HG02571 (cell line): ENCODE data around the gene MIB1.

ENCODE experiments used
- ATAC-seq: cut with Tn5 transposase; IDR thresholded peaks from one replicate; pipeline ENCODE4 v1.9.1; 2021; ENCODE audit warnings: mild to moderate bottlenecking, moderate library complexity; ENCODE audit not compliant: unreplicated experiment

The MIB1 gene

DNA sequence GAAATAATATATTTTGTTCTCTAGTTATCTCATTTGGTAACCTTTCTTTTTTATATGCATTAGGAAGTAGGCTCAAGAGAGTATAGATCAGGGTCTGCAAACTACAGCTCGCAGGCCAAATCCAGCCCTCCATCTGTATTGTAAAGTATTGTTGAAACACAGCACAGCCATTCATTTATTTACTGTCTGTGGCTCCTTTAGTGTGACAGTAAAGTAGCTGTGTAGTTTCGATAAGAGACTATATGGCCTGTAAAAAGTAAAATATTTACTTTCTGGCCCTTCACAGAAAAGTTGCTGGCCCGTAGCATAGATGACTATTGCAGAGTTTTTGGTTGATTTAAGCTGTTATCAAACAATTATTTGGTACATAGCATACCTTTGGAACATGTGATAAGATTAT lies 67.6 kb downstream of the MIB1 start:
- ATAC-seq, result no peak

DNA sequence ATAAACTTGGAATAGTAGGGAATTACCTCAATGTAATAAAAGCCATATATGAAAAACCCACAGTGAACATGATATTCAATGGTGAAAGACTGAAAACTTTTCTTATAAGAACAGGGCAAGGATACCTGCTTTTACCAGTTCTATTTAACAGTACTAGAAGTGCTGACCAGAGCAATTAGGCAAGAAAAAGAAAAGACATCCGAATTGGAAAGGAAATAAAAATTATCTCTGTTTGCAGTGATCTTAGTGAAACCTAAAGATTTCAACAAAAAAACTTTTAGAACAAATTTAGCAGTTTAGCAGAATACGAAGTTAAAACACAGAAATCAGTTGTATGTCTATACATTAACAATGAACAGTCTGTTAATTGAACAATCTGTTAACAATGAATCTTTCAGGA lies 69.1 kb downstream of the MIB1 start:
- no peak for ATAC-seq

DNA sequence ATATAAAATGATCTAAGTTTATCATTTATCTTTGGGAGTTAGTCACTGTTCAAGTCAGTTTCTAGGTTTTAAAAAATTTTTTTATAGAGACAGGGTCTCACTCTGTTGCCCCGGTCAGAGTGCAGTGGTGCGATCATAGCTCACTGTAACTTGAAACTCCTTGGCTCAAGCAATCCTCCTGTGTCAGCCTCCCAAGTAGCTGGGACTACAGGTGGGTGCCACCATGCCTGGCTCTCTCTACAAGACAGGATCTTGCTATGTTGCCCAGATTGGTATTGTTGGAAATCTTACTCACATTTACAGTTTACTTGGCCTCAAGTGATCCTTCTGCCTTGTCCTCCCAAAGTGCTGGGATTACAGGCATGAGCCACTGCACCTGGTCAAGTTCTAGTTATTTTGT lies 74.5 kb downstream of the MIB1 start:
- no peak for ATAC-seq

DNA sequence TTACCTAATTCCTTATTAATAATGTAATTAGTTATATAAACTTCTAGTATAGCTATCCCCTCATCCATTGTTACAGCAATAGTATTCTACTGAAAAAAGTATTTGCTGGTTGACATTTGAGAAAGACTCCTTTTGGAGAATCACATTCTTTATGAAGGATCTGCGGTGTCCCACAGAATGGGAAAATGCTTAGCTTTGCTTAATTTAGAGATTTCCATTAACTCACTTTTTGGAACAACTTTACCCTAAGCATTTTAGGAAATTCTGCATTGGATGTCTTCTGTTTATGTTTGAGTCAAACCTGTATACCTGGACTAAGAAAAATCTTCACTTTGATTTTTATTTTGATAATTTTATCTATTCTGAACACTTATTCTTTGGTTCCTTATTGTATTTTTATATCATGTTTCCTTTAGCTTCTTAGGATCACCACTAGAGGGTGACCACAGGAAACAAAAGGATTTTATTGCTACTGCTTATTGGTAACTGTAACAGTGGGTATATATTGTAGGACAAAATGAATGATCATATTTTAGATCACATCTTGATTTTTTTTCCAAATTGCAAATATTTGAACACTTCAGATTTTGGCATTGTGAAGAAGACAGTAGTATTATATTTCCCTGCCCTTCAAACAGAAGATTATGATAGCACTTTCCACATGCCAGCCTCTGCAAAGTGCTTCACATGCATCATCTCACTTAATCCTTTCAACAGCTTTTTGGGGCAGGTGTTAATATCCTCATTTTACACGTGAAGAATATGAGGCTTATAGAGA lies 79.6 kb downstream of the MIB1 start:
- ATAC-seq, result no peak

DNA sequence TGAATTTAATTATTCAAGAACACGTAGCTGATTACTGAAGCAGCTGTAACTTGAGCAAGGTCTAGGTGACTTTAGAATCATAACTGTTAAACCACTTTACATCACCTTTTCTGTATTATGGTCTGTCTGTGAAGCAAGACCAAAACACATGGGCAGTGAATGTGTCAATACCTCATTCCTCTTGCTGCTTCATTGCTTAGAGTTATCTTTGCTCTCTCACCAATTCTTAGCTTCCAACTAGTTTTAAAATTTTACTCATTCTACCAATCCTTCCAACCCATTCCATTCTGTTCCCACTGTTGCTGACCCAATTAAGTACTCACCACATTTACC lies 80.2 kb downstream of the MIB1 start:
- no peak for ATAC-seq

DNA sequence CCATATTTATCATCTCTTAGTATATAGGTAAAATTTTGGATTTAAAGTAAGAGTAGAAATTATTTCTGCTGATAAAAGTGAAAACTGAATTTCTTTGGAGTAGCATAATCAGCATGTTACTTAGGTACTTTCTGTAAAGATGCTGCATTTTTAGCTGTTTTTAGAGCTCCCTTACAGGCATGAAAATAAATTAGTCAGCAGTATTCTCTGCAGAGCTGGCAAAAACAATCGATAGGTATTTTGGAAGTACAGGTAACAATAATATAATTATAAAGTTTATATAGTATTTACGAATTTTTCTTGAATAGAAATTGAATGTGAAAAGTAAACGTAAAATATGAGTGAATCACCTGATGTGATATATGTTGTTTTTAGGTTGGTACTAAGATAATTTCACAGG lies 83.3 kb downstream of the MIB1 start:
- ATAC-seq, result no peak

DNA sequence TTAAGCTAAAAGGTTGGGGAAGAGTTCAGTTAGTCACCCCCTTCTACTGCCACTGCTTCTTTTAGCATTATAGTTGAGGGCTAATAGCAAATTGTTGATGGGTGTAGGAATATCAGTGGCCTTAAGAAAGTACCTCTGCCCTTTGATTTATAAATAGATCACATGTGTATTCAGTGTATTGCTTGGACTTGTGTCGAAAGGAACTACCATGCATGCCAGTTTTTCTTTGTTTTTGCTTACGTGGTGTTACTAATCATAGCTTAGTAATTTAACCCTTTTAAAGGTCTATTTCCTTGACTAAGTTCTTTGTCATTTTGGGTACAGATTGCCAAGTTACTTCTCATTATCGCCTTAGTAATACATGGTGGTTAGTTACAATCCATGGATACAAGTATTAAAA lies 85.6 kb downstream of the MIB1 start:
- ATAC-seq, result no peak

DNA sequence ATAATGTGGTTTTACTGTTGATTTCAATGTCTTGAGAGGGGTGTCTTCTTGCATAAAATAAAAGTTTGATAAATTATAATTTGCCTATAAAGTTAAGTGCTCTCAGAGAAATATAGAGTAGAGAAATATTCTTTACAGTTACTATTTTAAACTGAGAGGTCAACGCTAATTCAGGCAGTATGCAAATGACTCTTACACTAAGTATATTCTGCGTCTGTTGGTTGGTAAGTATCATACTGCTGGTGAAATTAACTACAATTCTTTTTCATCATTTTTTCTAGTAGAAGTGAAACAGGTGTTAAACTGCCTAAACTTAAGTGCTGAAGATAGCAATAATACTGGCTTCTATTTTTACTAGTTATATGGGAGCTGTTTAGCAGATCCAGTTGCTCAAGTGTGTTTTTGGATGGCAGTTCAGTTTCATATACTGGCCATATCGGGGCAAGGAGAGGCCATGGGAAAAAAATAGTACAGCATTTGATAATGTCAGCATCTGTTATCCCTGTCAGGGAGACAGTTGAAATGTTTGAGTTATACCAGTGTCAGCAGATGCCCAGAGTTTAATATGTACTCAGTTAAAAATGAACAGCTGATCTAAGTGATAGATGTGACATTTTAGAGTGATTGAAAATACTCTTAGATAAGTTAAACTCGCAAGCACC lies 86.2 kb downstream of the MIB1 start:
- ATAC-seq, result no peak

DNA sequence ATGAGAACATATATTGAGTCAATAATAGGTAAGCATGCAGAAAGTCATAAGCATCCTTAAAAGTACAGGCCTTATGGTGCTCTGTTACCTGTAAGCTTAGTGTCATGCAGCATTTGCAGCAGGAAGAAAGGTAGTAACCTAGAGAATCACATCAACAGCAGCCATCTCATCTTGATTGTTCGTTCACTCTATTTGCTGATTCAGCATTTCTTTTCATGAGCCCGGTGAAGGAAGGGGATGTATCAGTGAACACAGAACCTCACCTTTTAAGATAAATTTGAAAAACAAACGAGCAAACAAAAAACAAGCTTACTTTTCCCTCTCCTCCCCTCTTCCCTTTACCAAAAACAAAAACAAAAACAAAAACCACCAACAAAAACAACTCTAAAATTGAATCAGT lies 89.9 kb downstream of the MIB1 start:
- ATAC-seq, result no peak

DNA sequence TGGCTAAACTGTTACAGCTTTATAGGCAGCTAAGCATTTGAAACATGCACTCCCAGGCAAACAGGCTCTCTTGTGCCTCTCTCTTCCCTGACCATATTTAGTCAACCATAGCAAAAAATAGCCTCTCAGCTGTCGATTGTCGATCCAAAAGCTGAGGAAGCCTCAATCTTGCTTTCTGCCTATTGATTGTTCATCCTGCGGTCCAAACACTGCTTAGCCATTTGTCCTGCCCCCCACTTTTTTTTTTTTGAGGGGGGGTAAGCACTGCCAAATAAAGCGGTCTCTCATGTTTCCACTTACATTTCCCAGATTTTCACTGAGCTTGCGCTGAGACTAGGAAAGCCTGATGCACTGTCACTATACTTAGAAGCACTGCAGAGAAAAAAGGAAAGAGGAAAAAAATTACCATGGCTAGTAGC lies 90.8 kb downstream of the MIB1 start:
- no peak for ATAC-seq

DNA sequence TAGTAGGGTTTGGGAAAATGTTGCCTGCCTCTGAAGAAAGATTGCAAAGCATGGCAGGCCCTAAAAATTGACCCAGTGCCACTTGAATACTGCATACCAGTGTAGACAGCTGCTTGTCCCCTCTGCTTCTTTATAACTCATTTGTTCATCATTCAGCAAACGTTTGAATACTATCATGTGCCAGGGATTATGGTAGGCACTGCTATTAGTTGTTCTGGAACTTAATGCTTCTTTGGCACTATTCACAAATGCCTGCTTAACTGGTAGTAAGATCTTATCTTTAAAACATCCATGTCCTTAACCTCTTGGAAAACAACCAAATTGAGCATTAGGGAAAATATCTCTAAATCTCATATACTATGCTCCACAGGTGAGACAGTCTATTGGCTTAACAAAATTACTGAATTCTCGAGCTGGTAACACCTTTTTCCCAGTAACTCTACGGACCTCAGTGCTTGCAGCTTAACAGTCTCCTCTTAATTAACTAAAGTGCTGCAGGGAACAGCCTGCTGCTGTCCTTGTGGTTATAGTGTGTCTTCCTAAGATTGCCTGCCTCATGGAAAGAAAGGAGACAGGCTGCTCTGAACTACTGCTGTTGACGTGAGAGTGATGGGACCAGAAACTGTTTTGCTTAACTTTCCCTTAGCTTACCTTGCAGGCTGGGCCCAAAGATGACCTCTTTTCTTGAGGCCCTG lies 93.2 kb downstream of the MIB1 start:
- no peak for ATAC-seq

DNA sequence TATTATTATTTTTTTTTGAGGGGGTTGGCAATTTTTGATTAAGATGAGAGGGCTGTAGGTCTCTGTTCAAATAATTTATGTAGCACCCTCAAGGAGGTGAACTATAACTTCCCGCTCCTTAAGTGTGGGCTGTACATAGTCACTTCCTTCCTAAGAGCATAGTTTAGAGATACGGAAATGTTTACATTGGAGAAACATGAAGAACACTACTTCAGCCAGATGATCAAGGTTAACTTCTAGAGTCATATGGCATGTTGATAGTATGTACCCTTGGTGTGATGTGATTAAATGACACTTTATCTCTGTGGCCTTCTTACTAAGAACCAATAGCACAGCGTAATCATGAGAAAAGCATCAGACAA lies 93.7 kb downstream of the MIB1 start:
- ATAC-seq, result no peak

DNA sequence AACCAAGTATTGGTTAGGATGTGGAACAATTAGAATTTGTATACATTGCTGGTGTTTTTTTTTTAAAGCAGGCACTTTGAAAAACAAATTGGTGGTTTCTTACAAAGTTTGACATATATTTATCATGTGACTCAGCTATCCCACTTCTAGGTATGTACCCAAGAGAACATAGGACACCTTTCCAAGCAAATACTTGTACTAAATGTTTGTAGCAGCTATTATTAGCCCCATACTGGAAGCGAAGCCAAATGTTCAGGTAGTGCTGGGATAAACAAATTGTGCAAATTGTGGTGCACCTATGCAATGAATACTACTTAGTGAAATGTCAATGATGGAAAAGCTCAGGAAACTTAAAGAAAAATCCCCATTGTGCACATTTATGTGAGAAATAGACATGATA lies 101.0 kb downstream of the MIB1 start:
- no peak for ATAC-seq

DNA sequence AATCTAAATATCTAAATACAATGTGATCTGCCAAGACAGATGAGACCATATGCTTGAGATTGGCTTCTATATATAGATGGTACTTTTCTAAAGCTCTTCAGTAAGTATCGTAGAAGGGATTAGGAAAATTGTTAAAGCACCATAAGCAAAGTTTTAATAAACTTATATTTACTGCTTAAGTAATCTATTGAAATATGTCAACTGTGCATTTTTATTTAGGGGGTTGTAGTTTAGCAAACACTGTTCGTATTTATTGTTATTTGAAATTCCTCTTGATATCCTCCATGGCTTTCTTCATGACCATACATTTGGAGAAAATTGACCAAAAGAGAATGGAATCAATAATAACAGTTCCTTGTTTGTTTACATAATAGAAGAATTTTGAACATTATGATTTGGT lies 102.7 kb downstream of the MIB1 start:
- no peak for ATAC-seq

DNA sequence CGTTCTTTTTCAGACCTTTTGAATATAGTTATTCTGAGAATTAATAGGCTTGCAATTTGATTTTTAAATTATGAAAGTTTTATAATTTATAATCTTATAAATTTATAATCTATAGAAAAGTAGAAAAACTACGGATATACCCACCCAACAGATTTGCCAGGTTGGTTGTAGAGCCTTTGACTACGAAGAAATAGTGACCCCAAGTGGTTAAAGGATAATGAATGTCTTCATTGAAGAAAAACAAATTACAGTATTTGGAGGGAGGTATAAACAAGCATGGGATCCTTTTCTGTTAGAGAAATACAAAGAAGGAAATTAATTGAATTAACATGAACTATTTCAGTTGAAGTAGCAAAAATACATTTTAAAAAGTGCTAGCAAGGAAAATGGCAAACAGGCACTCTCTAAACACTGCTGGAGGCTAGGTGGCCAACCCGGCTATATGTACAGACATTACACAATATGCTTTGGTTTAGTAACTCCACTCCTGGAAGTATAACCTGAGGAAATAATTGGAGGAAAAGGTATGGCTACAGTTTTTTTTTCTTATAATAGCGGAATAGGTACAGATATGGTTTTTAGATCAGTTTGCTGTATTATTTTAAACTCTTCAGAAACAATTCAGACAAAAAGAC lies 110.9 kb downstream of the MIB1 start:
- no peak for ATAC-seq

DNA sequence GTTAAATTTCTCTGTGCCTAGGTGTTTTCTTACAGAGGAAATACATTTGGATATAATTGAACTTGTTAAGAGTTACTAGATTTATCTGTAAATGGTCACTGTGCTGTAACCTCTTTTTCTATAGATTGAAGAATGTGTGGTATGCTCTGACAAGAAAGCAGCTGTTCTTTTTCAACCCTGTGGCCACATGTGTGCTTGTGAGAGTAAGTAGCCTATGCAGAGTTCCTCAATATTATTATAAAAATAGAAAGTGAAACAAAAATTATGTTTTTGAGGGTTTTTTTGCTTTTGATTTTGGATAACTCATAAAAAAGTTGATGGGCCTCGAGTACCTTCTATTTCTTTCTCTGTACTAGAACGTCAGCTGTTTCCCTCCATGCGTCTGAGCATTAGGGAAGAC lies 112.4 kb downstream of the MIB1 start:
- peak; percentile 75 for ATAC-seq

DNA sequence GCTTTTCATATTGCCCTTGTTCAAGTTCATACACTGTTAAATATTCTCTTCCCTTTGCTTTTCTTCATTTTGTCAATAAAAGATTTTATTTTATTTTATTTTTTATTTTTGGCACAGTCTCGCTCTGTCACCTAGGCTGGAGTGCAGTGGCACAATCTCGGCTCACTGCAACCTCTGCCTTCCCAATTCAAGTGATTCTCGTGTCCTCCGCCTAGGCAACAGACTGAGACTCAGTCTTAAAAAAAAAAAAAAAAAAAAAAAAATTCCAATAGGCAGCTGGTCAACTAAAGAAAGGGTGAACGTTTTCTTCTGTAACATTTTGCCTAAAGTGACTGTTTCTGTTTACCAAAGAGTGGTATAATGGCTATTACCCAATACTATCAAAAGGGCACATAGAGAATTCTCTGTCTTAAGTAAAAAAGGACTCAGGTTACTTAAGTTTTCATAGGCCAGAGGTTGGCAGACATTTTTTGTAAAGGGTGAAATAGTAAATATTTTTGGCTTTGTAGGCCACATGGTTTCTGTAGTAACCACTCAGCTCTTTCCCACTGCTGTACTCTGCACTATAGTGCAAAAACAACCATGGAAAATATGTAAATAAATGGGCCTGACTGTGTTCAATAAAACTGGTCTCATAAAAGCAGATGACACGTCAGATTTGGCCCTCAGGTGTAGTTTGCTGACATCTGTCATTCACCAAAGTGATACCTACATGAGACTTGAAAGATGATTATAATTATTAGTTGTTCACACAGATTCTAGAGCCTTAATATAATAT lies 113.4 kb downstream of the MIB1 start:
- ATAC-seq, result no peak

DNA sequence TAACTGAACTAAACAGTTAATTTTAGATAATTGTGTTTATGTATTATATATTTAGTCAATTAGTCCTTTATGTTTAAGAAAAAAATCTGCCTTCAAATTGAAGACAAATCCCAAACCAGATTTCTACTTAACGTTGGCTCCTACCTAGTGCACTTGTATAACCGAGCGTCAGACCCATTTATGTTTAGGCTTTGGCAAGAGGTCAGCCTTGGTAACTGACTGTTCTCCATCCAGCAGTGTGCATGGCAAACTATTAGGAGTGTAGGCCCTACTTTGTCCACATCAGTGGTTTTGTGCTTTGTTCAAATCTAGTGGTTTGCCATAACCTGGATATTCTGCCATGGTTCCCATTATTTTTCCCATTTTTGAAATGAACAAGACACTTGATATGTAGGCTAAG lies 114.8 kb downstream of the MIB1 start:
- ATAC-seq, result no peak

DNA sequence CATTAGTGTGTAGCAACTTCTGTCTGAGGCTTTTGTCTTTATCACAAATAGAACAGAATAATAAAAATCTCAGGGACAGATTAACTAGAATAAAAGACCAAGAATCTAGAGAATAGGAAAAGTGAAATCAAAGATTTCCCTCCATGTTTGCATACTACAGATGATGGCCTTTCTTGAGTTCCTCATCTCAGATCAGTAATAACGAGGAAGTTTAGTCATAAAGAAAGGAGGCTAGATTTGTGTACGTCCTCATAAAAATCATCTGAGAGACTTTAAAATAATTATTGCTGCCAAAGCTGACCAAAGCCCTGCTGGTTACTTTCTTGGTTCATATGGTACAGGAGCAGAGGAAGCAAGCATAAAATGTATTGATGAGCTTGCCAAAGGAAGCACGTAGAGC lies 117.3 kb downstream of the MIB1 start:
- ATAC-seq, result no peak

DNA sequence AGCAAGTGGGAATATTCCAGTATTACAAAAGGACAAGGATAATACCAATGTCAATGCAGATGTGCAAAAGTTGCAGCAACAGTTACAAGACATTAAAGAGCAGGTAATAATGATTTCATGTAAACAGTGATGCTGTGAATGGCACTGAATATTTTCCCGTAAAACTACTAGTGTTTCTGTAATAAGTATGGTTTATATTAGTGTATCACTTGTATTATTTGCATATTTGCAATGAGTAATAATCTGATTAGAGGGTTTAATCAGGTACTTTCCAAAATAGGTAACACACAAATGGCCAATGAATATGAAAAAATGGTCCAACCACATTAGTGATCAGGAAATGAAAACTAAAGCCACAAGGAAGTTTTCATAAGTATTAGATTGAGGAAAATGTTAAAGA lies 118.0 kb downstream of the MIB1 start:
- no peak for ATAC-seq

DNA sequence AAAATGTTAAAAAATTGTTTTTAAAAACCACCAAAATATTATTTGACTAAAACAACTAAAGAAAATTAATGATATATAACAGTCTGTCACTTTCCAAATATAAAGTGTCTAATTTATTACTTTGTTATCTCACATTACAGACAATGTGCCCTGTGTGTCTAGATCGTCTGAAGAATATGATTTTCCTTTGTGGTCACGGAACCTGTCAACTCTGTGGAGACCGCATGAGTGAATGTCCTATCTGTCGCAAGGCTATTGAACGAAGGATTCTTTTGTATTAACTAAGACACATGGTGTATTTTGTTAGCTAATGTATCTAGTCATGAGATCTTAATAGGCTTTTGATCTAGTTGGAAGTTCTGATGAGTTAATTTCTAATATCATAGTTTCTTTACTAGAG lies 123.8 kb downstream of the MIB1 start:
- no peak for ATAC-seq
